Upper lobe of left lung (tissue), 6 donors: ENCODE measurements around the gene PDIK1L. TPM values are rescaled to one million over a fixed set of nuclear protein-coding genes. Genes with fewer than 3 reads are reported as not detected.

ENCODE experiments used
- ATAC-seq, 2 donors: fragments of 200-7000 bp; cut with Tn5 transposase; one replicate each; pipeline ENCODE4 v1.9.1; 2022; ENCODE audit warnings: mild to moderate bottlenecking in 2 of 2, moderate library complexity in 2 of 2; ENCODE audit not compliant: low FRiP score in 2 of 2
- DNase-seq, 2 donors: peaks; one replicate each; pipeline ENCODE4 v3.0.0-alpha.2; 2019 to 2020
- H3K27ac ChIP-seq, 4 donors: fragments of 200-600 bp; sonication (generic); one replicate each; pipeline ENCODE4 v1.5.1; 2016 to 2019
- H3K27me3 ChIP-seq, 4 donors: fragments of 200-600 bp; sonication (generic); one replicate each; pipeline ENCODE4 v1.5.1; 2017 to 2019
- H3K36me3 ChIP-seq, 4 donors: fragments of 200-600 bp; sonication (generic); one replicate each; pipeline ENCODE4 v1.5.1; 2016 to 2019
- H3K4me1 ChIP-seq, 4 donors: fragments of 200-600 bp; sonication (generic); one replicate each; pipeline ENCODE4 v1.5.1; 2018 to 2019
- H3K4me3 ChIP-seq, 4 donors: fragments of 200-600 bp; sonication (generic); one replicate each; pipeline ENCODE4 v1.5.1; 2017 to 2019; ENCODE audit warnings: mild to moderate bottlenecking in 2 of 4, moderate library complexity in 1 of 4
- H3K9me3 ChIP-seq, 4 donors: fragments of 200-600 bp; sonication (generic); one replicate each; pipeline ENCODE4 v1.5.1; 2018 to 2019
- EP300 ChIP-seq, 4 donors: sonication (generic); formaldehyde crosslinking; IDR thresholded peaks; one replicate each; pipeline ENCODE4 v1.5.1; 2017; ENCODE audit warnings: antibody characterized with exemption in 4 of 4, control low read depth in 2 of 4
- POLR2A ChIP-seq, 4 donors: fragments of 450-650 bp; IDR thresholded peaks; one replicate each; pipeline ENCODE4 v1.5.1; 2016 to 2017; ENCODE audit warnings: antibody characterized with exemption in 4 of 4, mild to moderate bottlenecking in 2 of 4
- POLR2AphosphoS5 ChIP-seq, 2 donors: sonication (generic); formaldehyde crosslinking; IDR thresholded peaks; one replicate each; pipeline ENCODE4 v1.5.1; 2017; ENCODE audit warnings: antibody characterized with exemption in 2 of 2
- WGBS, 2 donors: methylation state at CpG; one replicate each; pipeline ENCODE4 v1.1.5; 2017 to 2018; 5-methylcytosine and 5-hydroxymethylcytosine counted together
- total RNA-seq, 6 donors: library from RNA; depleted of rRNA in 4 of 6; stranded (reverse); fragments of >200 nt in 4 of 6; gene quantifications; one replicate each; pipeline versions ENCODE4 v1.1.0 to v1.2.1, GENCODE V29; 2016 to 2021
- TF ChIP-seq, protein P1 (sequence below), 6 experiments: fragments of 450-650 bp in 4 of 6; fragments of 200-600 bp in 2 of 6; sonication (generic) in 2 of 6; IDR thresholded peaks; one replicate each; pipeline ENCODE4 v1.5.1; 2016 to 2019; ENCODE audit warnings: antibody characterized with exemption in 6 of 6
- donor health status: DM: no; HTN: no; CAD: no; lungs with moderate emphysema.
- donor health status: DM: no; HTN: yes; CAD: no; lungs with severe emphysema.

PDIK1L gene
- total RNA-seq, 6 donors from 2014 or later: 1.7 to 12.0 (median 8.8) TPM

DNA sequence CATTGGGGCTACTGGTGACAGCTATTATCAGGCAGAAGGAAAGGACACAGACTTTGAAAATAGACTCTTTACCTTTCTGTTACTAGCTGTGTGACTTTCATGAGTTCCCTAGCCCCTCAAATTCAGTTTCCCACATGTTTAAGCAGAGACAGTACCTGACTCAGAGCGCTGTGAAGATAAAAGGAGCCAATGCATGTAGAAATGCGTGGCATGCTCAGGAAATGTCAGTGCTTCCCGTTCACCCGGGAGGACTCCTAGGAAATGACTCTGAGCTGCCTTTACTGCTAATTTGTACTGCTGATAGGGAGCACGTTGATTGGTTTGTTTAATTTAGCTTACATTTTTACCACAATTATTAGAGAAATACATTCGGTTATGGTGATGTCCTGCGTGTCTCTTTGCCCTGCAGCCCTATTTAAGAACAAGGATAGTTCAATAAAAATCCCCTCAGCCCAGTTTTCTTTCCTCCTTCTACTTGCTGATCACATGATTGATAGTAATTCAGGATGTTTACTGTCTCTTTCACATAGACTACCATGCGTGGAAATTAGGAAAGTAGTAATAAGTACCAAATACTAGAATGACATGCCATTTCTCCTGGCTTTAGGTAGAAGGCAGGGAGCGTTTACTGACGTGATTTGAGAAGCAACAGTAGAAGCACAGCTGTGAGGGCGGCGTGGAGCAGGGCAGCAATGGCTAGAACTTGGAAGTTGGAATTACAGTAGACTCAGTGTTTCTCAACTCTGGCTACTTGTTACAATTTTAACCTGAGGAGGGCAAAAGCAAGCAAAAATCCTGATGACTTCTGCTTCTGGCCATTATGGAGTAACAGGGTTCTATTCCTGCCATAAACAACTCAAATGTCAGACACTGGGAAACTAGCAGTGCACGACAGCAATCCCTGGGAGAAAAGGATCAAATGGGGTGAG, 15.9 kb downstream of the PDIK1L start:
- H3K36me3 ChIP-seq: no peaks in the 10 kb centered on the region
- no peaks in the 10 kb centered on the region for H3K9me3 ChIP-seq
- peaks cover 32 to 50% (median 37%) of the 10 kb centered on the region in 4 donors for H3K4me1 ChIP-seq
- no peaks in the 10 kb centered on the region for H3K27me3 ChIP-seq
- DNase-seq (peak in 1 of 2 donors; percentile 41), ATAC-seq (peak in 1 of 2 donors; percentile 36)
- peak overlapping the region in 2 of 4 donors; percentile 1 to 2 for H3K4me3 ChIP-seq
- peak overlapping the region; percentile 28 to 85 (median 70) for H3K27ac ChIP-seq
- TF ChIP-seq EP300 (IDR thresholded peaks at IDR 0.05): no peak
- TF ChIP-seq, protein P1, sequence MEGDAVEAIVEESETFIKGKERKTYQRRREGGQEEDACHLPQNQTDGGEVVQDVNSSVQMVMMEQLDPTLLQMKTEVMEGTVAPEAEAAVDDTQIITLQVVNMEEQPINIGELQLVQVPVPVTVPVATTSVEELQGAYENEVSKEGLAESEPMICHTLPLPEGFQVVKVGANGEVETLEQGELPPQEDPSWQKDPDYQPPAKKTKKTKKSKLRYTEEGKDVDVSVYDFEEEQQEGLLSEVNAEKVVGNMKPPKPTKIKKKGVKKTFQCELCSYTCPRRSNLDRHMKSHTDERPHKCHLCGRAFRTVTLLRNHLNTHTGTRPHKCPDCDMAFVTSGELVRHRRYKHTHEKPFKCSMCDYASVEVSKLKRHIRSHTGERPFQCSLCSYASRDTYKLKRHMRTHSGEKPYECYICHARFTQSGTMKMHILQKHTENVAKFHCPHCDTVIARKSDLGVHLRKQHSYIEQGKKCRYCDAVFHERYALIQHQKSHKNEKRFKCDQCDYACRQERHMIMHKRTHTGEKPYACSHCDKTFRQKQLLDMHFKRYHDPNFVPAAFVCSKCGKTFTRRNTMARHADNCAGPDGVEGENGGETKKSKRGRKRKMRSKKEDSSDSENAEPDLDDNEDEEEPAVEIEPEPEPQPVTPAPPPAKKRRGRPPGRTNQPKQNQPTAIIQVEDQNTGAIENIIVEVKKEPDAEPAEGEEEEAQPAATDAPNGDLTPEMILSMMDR (IDR thresholded peaks at IDR 0.05): no peak
- no peak for TF ChIP-seq POLR2AphosphoS5 (IDR thresholded peaks at IDR 0.05)
- no peak for TF ChIP-seq POLR2A (IDR thresholded peaks at IDR 0.05)
- 27 to 35% methylated on average over 13 of the region's 13 CpGs for WGBS, 2 donors

DNA sequence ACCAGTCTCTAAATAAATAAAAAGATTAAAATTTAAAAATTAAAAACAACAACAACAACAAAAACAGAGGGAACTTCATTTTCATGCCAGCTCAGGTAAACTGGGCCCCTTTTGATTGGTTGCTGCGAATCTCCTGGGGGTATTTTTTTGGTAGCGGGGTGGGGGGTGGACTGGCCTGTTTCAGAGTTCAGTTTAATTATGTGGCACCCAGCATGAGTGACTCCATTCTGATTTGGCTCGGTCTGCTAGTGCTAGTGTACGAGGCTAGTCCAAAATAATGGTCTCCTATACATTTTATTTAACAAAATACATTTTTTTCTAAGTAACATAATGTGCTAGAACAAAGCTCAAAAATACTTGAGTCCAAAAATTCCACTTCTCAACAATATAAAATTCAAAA, 18.2 kb downstream of the PDIK1L start:
- ATAC-seq: no peak
- Histone ChIP-seq H3K4me3 (no peak overlapping the region), H3K36me3 (no peaks in the 10 kb centered on the region), H3K9me3 (no peaks in the 10 kb centered on the region), H3K27me3 (no peaks in the 10 kb centered on the region), H3K27ac (no peak overlapping the region), H3K4me1 (peaks cover 18 to 29% (median 25%) of the 10 kb centered on the region in 4 donors)
- DNase-seq: no peak
- WGBS, 2 donors: 92 to 96% methylated on average over 4 of the region's 4 CpGs
- TF ChIP-seq EP300 (IDR thresholded peaks at IDR 0.05) (no peak), POLR2A (IDR thresholded peaks at IDR 0.05) (no peak), POLR2AphosphoS5 (IDR thresholded peaks at IDR 0.05) (no peak)
- TF ChIP-seq, protein P1 (IDR thresholded peaks at IDR 0.05): no peak

DNA sequence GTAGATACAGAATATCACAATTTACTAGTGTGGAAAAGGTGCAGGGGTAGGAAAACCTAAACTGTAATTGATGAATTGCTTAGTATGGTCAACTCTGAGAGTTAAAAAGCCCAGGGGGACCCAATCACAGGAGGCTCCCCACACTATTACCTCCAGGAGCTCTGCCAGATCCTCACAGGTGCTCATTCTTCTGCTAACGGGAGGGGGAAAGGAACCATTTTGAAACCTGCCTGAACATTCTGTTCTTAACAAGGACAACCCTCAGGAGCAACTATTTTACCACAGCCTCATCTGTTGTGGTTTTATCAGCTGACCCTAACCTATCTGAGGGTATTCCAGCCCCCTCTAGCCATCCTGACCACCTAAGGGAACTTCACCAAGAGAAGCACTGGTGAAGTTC, 19.1 kb downstream of the PDIK1L start:
- Histone ChIP-seq H3K9me3 (no peaks in the 10 kb centered on the region), H3K27me3 (no peaks in the 10 kb centered on the region), H3K4me1 (peaks cover 18 to 24% (median 21%) of the 10 kb centered on the region in 4 donors), H3K4me3 (no peak overlapping the region), H3K36me3 (no peaks in the 10 kb centered on the region), H3K27ac (no peak overlapping the region)
- 75% methylated on average over 1 of the region's 1 CpG; no CpG with 5 or more reads in 1 of the 2 donors for WGBS, 2 donors
- no peak for ATAC-seq
- no peak for TF ChIP-seq POLR2AphosphoS5 (IDR thresholded peaks at IDR 0.05)
- TF ChIP-seq, protein P1 (IDR thresholded peaks at IDR 0.05): no peak
- TF ChIP-seq POLR2A (IDR thresholded peaks at IDR 0.05): no peak
- TF ChIP-seq EP300 (IDR thresholded peaks at IDR 0.05): no peak
- no peak for DNase-seq

DNA sequence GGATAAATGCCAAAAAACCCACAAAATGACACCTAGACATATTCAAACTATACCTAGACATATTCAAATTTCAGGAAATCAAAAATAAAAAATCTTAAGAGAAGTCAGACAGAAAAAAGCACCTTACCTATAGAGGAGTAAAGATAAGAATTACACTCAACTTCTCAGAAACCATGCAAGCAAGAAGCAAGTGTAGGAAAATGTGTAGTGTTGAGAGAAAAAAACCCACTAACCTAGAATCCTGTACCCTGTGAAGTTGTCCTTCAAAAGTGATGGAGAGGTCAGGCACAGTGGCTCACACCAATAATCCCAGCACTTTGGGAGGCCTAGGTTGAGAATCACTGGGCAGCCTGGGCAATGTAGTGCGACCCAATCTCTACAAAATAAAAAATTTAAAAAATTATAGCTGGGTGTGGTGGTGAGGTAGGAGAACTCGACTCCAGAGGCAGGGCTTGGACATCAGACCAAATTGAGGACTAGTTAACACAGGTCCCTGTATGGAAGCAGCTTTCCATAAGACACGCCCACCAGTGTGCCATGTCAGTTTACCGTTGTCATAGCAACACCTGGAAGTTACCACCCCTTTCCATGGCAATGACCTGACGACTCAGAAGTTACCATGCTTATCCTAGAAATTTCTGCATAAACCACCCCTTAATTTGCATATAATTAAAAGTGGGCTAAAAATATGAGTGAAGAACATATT, 20.7 kb downstream of the PDIK1L start:
- H3K4me1 ChIP-seq: peaks cover 5 to 12% (median 10%) of the 10 kb centered on the region in 4 donors
- no peak overlapping the region for H3K27ac ChIP-seq
- DNase-seq (no peak), ATAC-seq (no peak)
- no peaks in the 10 kb centered on the region for H3K27me3 ChIP-seq
- 91% methylated on average over 5 of the region's 5 CpGs for WGBS, 2 donors
- H3K9me3 ChIP-seq: no peaks in the 10 kb centered on the region
- TF ChIP-seq POLR2AphosphoS5 (IDR thresholded peaks at IDR 0.05): no peak
- no peaks in the 10 kb centered on the region for H3K36me3 ChIP-seq
- H3K4me3 ChIP-seq: no peak overlapping the region

DNA sequence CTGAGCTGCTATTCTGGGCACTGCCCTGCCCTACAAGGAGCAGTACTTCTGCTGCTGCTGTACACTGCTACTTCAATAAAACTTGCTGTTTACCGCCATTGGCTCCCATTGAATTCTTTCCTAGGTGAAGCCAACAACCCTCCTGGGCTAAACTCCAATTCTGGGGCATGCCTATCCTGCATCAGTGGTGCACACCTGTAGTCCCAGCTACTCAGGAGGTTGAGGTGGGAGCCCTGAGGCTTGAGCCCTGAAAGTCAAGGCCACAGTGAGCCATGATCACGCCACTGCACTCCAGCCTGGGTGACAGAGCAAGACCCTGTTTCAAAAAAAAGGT, 21.2 kb downstream of the PDIK1L start:
- H3K4me1 ChIP-seq: peaks cover 2 to 6% (median 5%) of the 10 kb centered on the region in 4 donors
- ATAC-seq (no peak), DNase-seq (no peak)
- TF ChIP-seq, protein P1 (IDR thresholded peaks at IDR 0.05): no peak
- TF ChIP-seq EP300 (IDR thresholded peaks at IDR 0.05): no peak
- no peak for TF ChIP-seq POLR2AphosphoS5 (IDR thresholded peaks at IDR 0.05)
- TF ChIP-seq POLR2A (IDR thresholded peaks at IDR 0.05): no peak
- H3K9me3 ChIP-seq: no peaks in the 10 kb centered on the region
- no peaks in the 10 kb centered on the region for H3K36me3 ChIP-seq
- H3K4me3 ChIP-seq: no peak overlapping the region
- no peaks in the 10 kb centered on the region for H3K27me3 ChIP-seq
- 83 to 91% methylated on average over 2 of the region's 2 CpGs for WGBS, 2 donors
- H3K27ac ChIP-seq: no peak overlapping the region
